IMR-90 (cell line): Measurements from ENCODE around the gene UBR4. TPM values are rescaled to one million over a fixed set of nuclear protein-coding genes. Genes with fewer than 3 reads are reported as not detected.

ENCODE experiments used
- ATAC-seq: fragments of 200-7000 bp; cut with Tn5 transposase; 2 replicates; pipeline ENCODE4 v1.9.1; 2020; ENCODE audit warnings: low read depth, mild to moderate bottlenecking, moderate library complexity
- BruUV-seq: library from RNA; stranded (reverse); fragments of 400-500 nt; replicated peaks from 2 replicates; lab custom pipeline; 2021; lab: Mats Ljungman, UMichigan
- CTCF ChIA-PET: fragments of 300-600 bp; formaldehyde crosslinking; extraction: SDS; loops from one replicate; lab custom pipeline; 2021; ENCODE audit warnings: antibody characterized with exemption; lab: Yijun Ruan, JAX
- POLR2A ChIA-PET: fragments of 300-600 bp; sonication (Branson Sonifier 250); formaldehyde crosslinking; loops from one replicate; lab custom pipeline; 2022; ENCODE audit warnings: antibody characterized with exemption; ENCODE audit not compliant: unreplicated experiment; lab: Charles Lee
- DNase-seq: peaks from one replicate; pipeline ENCODE4 v3.0.0; 2013
- H2AFZ ChIP-seq: replicated peaks from 2 replicates; pipeline ENCODE3; 2013; ENCODE audit warnings: low read length, mild to moderate bottlenecking; ENCODE audit not compliant: poor library complexity
- H2AK5ac ChIP-seq: 2 replicates; pipeline ENCODE4 v1.6.1; 2013; ENCODE audit warnings: low read depth, low read length, inconsistent platforms
- H2AK9ac ChIP-seq: replicated peaks from 2 replicates; pipeline ENCODE3; 2013; ENCODE audit warnings: mild to moderate bottlenecking, low read depth, low read length, moderate library complexity; ENCODE audit not compliant: poor library complexity
- H2BK120ac ChIP-seq: 2 replicates; pipeline ENCODE4 v1.6.1; 2013; ENCODE audit warnings: low read depth, low read length, inconsistent platforms
- H2BK15ac ChIP-seq: 3 replicates; pipeline ENCODE4 v1.6.1; 2013; ENCODE audit warnings: low read depth, low read length, inconsistent platforms
- H2BK20ac ChIP-seq: 2 replicates; pipeline ENCODE4 v1.6.1; 2013; ENCODE audit warnings: low read depth, mild to moderate bottlenecking, inconsistent platforms, low read length, moderate library complexity
- H2BK5ac ChIP-seq: 2 replicates; pipeline ENCODE4 v1.6.1; 2013; ENCODE audit warnings: mild to moderate bottlenecking, low read depth, low read length, inconsistent platforms; ENCODE audit not compliant: poor library complexity, severe bottlenecking
- H3K14ac ChIP-seq: replicated peaks from 2 replicates; pipeline ENCODE4 v1.6.1; 2013; ENCODE audit warnings: low read depth, low read length, inconsistent platforms
- H3K18ac ChIP-seq: 2 replicates; pipeline ENCODE4 v1.6.1; 2013; ENCODE audit warnings: low read depth, low read length, control low read depth
- H3K23ac ChIP-seq: 2 replicates; pipeline ENCODE4 v1.6.1; 2013; ENCODE audit warnings: low read depth, low read length, inconsistent platforms
- H3K27ac ChIP-seq: 2 replicates; pipeline ENCODE4 v1.5.1; 2013; ENCODE audit warnings: mild to moderate bottlenecking, control low read depth, low read length; ENCODE audit not compliant: insufficient read depth
- H3K27me3 ChIP-seq: 2 replicates; pipeline ENCODE4 v1.6.1; 2013; ENCODE audit warnings: low read length; ENCODE audit not compliant: control insufficient read depth, insufficient read depth
- H3K36me3 ChIP-seq: 2 replicates; pipeline ENCODE4 v1.6.1; 2013; ENCODE audit warnings: low read length, mixed read lengths; ENCODE audit not compliant: control insufficient read depth, insufficient read depth
- H3K4ac ChIP-seq: 2 replicates; pipeline ENCODE4 v1.6.1; 2013; ENCODE audit warnings: low read depth, low read length, inconsistent platforms
- H3K4me1 ChIP-seq: 2 replicates; pipeline ENCODE4 v1.6.1; 2013; ENCODE audit warnings: low read length, mixed read lengths; ENCODE audit not compliant: control insufficient read depth, insufficient read depth
- H3K4me2 ChIP-seq: 2 replicates; pipeline ENCODE4 v1.6.1; 2013; ENCODE audit warnings: low read depth, mild to moderate bottlenecking, control low read depth, low read length, moderate library complexity
- H3K4me3 ChIP-seq: 2 replicates; pipeline ENCODE4 v1.5.1; 2013; ENCODE audit warnings: low read depth, mild to moderate bottlenecking, control low read depth, low read length, moderate library complexity; ENCODE audit not compliant: insufficient read depth
- H3K56ac ChIP-seq: 2 replicates; pipeline ENCODE4 v1.6.1; 2013; ENCODE audit warnings: low read length, inconsistent platforms; ENCODE audit not compliant: insufficient read depth; ENCODE audit errors: extremely low read depth
- H3K79me1 ChIP-seq, 2 experiments: 2 replicates each; pipeline ENCODE4 v1.6.1; 2013; ENCODE audit warnings: low read length in 2 of 2, inconsistent platforms in 1 of 2, low read depth in 1 of 2
- H3K9ac ChIP-seq: 2 replicates; pipeline ENCODE4 v1.6.1; 2013; ENCODE audit warnings: low read depth, low read length, control low read depth
- H3K9me1 ChIP-seq: 2 replicates; pipeline ENCODE4 v1.6.1; 2013; ENCODE audit warnings: low read length, inconsistent platforms; ENCODE audit not compliant: insufficient read depth
- H3K9me3 ChIP-seq: 2 replicates; pipeline ENCODE4 v1.6.1; 2013; ENCODE audit warnings: low read length; ENCODE audit not compliant: control insufficient read depth, insufficient read depth
- H4K20me1 ChIP-seq: 2 replicates; pipeline ENCODE4 v1.6.1; 2013; ENCODE audit warnings: low read length, inconsistent platforms; ENCODE audit not compliant: insufficient read depth
- H4K5ac ChIP-seq: 2 replicates; pipeline ENCODE4 v1.6.1; 2013; ENCODE audit warnings: mild to moderate bottlenecking, low read depth, low read length, control low read depth
- H4K8ac ChIP-seq, 2 experiments: 2 replicates each; pipeline ENCODE4 v1.6.1; 2013; ENCODE audit warnings: low read depth in 2 of 2, low read length in 2 of 2, control low read depth in 1 of 2, inconsistent platforms in 1 of 2
- H4K91ac ChIP-seq: 2 replicates; pipeline ENCODE4 v1.6.1; 2013; ENCODE audit warnings: low read depth, low read length, inconsistent platforms; ENCODE audit not compliant: insufficient read depth
- ELK1 ChIP-seq: fragments of 150-350 bp; IDR thresholded peaks from 2 replicates; pipeline ENCODE4 v1.6.1; 2016; ENCODE audit warnings: low read depth, mild to moderate bottlenecking, low read length, moderate library complexity, borderline replicate concordance
- POLR2A ChIP-seq: IDR thresholded peaks from 2 replicates; pipeline ENCODE4 v1.6.1; 2012; ENCODE audit warnings: mild to moderate bottlenecking, low read depth, low read length
- RAD21 ChIP-seq: IDR thresholded peaks from 2 replicates; pipeline ENCODE4 v1.6.1; 2012; ENCODE audit warnings: low read length, improper control_type of control experiment
- WGBS, 2 experiments: methylation state at CpG; one replicate each; pipeline versions ENCODE4 v1.1.5 to v1.1.7; 2013; ENCODE audit warnings: missing lambda C conversion rate in 2 of 2; ENCODE audit not compliant: insufficient read length in 1 of 2; ENCODE audit errors: extremely low coverage in 2 of 2; 5-methylcytosine and 5-hydroxymethylcytosine counted together
- dilution Hi-C: fragments of 300-500 bp; cut with HindIII; formaldehyde crosslinking; loops from one replicate; pipeline ENCODE4 v1.14.3; 2018; ENCODE audit warnings: low sequenced_read_pairs; ENCODE audit not compliant: unreplicated experiment
- in situ Hi-C: fragments of 300-500 bp; cut with MboI; formaldehyde crosslinking; loops from 3 replicates; pipeline ENCODE4 v1.14.3; 2019; ENCODE audit warnings: low sequenced_read_pairs, inconsistent platforms, mixed read lengths
- intact Hi-C: fragments of 100-400 bp; cut with micrococcal nuclease; formaldehyde crosslinking; loops from 2 replicates; pipeline ENCODE4 v1.10.0; 2022
- polyA plus RNA-seq, 3 experiments: library from polyadenylated mRNA; depleted of rRNA; stranded (reverse); fragments of >200 nt; gene quantifications; 2 replicates each; pipeline ENCODE4 v1.2.3, GENCODE V29; 2012; ENCODE audit warnings: low replicate concordance in 1 of 3
- total RNA-seq: library from RNA; depleted of rRNA; stranded (reverse); fragments of >200 nt; gene quantifications from 2 replicates; pipeline ENCODE4 v1.2.3, GENCODE V29; 2012

UBR4 gene
- total and polyA plus RNA-seq, 2 of the 4 experiments (the other 2 are of a cell fraction), result 87.8 to 121 TPM

GRCh38 chr1:19049128-19049768, 160.8 kb downstream of the UBR4 start:
- H3K79me1 ChIP-seq, result no peaks in the 10 kb centered on the region
- H3K18ac ChIP-seq, result no peak overlapping the region
- no peaks in the 10 kb centered on the region for H3K4me1 ChIP-seq
- no peaks in the 10 kb centered on the region for H4K20me1 ChIP-seq
- no peak overlapping the region for H3K4me2 ChIP-seq
- H2BK120ac ChIP-seq, result no peak overlapping the region
- H2AK5ac ChIP-seq, result no peak overlapping the region
- H3K36me3 ChIP-seq, result no peaks in the 10 kb centered on the region
- BruUV-seq, result no TSS peak
- no peak overlapping the region for H3K4me3 ChIP-seq
- H3K23ac ChIP-seq, result no peak overlapping the region
- H3K4ac ChIP-seq, result no peak overlapping the region
- TF ChIP-seq POLR2A (no peak), ELK1 (no peak), RAD21 (no peak)
- no peak overlapping the region for H3K9ac ChIP-seq
- peaks cover 3% of the 10 kb centered on the region; the same call in 1 of the 2 replicates for H3K9me1 ChIP-seq
- WGBS, 2 experiments, result 84% methylated on average over 8 of the region's 15 CpGs; no CpG with 5 or more reads in 1 of the 2 experiments
- H3K27me3 ChIP-seq, result peaks cover 26% of the 10 kb centered on the region
- H2BK20ac ChIP-seq, result no peak overlapping the region
- in situ Hi-C loops (no loop called here), intact Hi-C loops (loop anchor here (1.0 kb wide), 1 partner anchor 136 kb away; no protein-coding TSS in a partner anchor), dilution Hi-C loops (no loop called here)
- no peak overlapping the region for H3K27ac ChIP-seq
- H3K14ac ChIP-seq, result no peak overlapping the region
- H4K8ac ChIP-seq, result no peak overlapping the region
- no peak overlapping the region for H2AK9ac ChIP-seq
- CTCF ChIA-PET, result no interaction called here
- H4K91ac ChIP-seq, result no peak overlapping the region
- ATAC-seq, result no peak
- POLR2A ChIA-PET, result no interaction called here
- H3K9me3 ChIP-seq, result no peaks in the 10 kb centered on the region
- no peak overlapping the region for H2BK15ac ChIP-seq
- no peak overlapping the region for H3K56ac ChIP-seq
- no peak overlapping the region for H2AFZ ChIP-seq
- no peak overlapping the region for H4K5ac ChIP-seq
- DNase-seq, result no peak
- H2BK5ac ChIP-seq, result no peak overlapping the region
